ENCODE results near the gene TFF2.

Gene TFF2

DNA sequence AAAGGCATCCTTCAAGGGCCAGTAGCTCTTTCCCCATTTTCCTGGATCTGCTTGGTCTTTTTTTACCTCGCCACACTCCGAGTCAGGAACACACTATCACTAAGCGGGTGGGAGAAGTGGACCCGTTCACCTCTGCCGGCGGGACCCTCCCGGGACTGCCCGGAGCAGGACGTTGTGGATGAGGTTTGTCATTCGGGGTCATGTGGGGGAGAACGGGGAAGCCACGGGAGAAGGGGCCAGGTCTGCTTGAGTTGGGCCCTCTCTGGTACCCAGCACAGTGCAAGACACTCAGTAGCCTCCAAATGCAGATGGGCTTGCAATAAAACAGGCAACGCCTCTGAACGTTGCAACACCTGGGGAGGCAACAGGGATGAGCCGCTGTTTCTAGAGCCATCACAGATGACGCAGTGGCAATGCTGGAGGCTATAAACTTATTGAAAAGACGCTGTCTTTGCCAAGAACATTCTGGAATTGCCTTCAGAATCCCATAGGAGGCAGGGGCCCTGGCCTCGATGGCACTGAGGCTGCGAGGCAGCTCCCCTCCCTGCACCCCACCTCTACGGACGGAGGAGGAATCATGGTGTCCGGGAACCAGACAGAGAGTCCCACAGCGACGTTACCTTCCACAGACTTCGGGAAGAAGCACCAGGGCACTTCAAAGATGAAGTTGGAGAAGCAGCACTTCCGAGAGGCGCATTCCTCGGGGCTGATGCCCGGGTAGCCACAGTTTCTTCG, 3.8 kb downstream of the TFF2 start:
- no peak for DNase-seq (ENCODE audit: low spot score)

DNA sequence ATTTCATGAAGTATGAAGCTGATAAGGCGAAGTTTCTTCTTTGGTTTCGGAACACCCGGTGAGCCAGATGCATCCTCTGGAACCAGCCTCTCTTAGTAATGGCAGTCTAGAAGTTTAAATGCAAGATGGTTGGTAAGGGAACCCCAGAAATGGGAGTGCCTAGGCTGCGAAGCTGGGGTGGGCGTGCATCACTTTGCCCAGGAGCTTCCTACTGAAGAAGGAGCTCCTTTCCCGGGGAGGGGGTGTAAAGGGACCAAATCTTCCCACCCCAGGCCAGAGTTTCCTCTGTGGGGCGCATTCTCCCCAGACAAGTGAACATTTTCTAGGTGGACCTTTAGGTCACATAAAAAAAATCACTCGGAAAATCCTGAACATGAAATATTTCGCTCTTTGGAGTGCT, 4.4 kb downstream of the TFF2 start:
- DNase-seq (ENCODE audit: low spot score), result no peak

DNA sequence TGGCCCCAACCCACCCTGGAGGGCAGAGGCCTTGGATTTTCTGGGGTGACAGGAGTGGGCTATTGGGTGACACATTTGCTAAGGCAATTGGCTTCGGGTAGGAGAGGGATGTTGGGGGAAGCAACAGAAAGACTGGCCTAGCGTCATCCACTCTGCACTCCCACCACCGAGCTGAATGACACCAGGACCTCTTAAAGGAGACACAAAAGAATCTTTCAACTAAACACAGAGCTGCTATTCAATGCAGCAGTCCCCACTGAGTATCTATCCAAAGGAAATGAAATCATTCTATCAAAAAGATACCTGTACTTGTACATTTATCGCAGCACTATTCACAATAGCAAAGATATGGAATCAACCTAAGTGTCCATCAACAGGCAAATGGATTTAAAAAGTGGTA, 6.2 kb downstream of the TFF2 start:
- DNase-seq (ENCODE audit: low spot score), result no peak

DNA sequence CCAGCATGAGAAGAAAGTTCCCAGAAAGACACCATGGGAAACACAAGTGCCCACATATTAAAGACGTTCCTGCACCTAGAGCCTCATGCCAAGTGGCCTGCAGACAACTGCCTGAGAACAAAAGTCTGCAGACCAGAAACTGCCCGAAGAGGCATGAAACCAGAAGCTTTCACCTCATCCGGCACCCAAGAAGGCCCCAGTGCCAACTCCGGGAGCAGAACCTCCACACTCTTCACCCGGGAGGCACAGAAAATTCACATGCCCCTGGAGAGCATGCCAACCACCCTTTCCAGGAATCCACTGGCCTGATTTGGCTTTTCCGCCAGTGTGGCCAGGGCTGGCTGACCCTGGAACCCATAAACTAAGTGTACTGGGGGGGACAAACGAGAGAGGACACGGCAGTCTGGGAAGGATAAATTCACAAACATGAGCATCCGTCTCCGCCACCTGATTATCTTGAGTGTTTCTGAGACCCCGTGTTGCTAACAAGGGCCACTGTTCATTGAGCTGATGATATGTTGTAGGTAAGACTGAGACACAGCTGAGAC, 6.8 kb downstream of the TFF2 start:
- DNase-seq (ENCODE audit: low spot score), result no peak

DNA sequence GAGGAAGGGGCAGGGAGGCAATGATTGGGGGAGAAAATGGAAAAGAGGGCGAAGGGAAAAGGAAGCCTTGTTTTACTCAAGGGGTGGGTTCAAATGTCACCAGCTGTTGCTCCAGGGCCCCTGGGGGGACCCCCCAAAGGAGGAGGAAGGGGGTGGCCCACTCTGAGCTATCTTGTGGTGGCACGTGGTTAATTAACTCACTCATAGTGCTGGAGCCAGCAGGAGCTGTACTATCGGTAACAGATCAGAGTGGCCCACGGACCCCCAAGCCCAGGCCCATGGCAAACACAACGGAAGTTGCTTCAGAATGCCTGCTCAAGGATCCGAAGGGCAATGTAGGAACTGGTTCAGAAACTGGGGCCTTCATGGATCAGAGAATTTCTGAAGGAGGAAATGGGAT, 7.2 kb downstream of the TFF2 start:
- no peak for DNase-seq (ENCODE audit: low spot score)

DNA sequence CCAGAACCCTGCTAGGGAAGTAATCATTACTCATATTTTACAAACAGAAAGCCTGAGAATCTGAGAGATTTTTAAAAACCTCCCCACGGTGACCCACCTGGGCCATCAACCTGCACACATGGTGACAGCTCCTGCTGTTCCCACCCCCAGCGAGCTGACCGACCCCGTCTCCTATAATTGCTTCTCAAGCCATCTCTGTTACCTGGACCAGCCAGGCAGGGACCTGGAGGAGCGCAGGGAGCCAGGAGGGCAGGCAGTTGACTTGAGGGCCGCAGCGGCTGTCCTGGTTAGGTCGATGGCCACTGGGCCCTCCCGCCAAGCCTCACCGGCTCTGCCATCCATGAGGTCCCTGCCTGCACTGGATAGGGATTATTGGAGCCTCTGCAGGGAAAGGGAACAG, 7.7 kb downstream of the TFF2 start:
- no peak for DNase-seq (ENCODE audit: low spot score)

DNA sequence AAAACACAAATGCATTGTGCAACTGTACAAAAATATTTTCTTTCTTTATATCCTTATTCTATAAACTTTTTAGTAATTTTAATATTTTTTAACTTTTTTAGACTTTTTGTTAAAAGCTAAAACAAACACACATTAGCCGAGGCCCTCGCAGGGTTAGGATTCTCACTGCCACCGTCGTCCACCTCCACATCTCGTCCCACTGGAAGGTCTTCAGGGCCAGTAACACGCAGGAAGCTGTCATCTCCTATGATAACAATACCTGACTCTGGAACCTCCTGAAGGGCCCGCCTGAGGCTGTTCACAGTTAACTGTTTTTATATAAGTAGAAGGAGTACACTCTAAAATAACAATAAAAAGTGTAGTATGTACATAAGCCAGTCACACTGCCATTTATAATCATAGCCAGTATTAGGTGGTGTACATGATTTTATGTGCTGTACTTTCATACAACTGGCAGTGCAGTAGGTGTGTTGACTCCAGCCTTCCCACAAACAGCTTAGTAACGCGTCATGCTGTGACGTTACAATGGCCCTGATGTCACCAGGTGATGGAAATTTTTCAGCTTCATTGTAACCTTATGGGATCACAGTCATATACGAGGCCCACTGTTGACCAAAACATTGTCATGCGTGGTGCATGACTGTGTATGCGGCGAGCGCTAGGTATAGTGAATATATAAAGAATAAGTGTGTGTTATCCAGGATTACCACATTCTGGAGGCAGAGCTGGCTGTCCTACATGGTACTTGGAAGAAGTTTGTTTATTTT, 8.8 kb downstream of the TFF2 start:
- no peak for DNase-seq (ENCODE audit: low spot score)

DNA sequence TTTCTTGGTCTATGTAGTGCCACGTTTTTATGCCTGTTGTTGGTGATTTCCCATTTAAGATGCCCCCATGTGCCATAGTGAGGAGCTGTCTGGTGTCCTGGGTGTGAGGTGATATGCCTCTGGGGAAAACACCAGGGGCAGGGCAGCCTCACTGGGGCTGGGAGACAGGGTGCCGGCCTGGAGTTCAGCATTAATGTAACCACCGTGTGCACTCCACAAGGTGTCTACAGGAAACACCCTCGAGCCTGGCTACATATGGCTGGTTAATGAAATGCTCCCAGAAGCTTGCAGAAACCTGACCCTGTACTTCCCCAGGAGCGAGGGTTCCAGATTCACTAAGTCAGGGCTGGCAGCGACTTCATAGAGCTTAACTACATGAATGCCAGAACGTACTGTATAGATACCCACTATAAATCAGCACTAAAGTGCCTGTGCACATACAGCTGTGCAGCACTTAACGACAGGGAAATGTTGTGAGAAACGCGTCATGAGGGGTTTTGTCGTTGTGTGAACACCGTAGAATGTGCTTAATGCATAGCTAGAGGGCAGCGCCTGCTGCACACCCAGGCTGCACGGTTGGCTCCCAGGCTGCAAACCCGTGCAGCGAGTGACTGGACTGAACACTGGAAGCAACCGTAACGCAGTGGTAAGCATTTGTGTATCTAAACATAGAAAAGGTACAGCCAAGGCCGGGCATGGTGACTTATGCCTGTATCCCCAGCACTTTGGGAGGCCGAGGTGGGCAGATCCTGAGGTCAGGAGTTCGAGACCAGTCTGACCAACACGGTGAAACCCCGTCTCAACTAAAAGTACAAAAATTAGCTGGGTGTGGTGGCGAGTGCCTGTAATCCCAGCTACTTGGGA, 10.4 kb downstream of the TFF2 start:
- no peak for DNase-seq (ENCODE audit: low spot score)

DNA sequence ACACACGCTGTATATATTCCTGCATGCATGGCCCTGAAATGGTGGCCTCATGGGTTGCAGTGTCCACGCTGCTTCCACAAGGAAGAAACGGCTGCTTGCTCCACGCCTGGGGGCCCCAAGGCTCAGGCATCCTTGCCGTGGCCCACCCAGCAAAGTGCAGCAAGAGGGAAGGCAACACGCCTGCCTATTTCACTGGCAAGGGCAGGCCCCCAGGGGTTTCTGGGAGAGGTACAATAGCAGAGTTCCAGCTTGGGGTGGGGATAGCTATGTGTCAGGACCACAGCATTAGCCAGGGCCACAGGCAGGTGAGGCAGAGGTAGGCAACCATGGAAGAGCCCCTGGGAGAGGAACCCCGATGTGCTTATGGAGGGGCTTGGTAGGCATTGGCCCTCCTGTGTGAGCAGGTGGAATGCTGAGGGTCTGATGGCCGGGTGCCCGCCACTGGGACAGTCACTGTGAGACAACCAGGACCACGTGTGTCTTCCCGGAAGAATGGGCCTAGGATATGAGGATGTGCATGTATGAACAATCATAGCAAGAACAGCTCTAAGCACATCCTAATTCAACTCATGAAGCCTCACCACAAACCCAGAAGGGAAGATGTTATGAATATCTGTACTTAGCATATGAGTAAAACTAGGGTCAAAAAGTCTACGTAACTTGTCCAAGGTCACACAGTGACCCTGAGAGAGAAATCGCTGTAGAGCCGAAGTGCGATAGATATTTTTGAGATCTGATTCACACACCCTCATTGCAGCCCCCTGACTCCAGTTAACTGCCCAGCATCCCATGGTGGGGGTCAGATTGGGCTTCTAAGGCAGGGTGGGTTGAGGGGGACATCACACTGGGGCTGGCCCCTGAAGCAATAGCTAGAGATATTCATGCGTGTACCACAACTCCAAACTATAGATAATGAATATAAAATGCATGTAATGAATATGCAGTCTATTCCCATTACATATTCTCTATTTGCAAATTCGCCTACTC, 11.8 kb downstream of the TFF2 start:
- no peak for DNase-seq (ENCODE audit: low spot score)

DNA sequence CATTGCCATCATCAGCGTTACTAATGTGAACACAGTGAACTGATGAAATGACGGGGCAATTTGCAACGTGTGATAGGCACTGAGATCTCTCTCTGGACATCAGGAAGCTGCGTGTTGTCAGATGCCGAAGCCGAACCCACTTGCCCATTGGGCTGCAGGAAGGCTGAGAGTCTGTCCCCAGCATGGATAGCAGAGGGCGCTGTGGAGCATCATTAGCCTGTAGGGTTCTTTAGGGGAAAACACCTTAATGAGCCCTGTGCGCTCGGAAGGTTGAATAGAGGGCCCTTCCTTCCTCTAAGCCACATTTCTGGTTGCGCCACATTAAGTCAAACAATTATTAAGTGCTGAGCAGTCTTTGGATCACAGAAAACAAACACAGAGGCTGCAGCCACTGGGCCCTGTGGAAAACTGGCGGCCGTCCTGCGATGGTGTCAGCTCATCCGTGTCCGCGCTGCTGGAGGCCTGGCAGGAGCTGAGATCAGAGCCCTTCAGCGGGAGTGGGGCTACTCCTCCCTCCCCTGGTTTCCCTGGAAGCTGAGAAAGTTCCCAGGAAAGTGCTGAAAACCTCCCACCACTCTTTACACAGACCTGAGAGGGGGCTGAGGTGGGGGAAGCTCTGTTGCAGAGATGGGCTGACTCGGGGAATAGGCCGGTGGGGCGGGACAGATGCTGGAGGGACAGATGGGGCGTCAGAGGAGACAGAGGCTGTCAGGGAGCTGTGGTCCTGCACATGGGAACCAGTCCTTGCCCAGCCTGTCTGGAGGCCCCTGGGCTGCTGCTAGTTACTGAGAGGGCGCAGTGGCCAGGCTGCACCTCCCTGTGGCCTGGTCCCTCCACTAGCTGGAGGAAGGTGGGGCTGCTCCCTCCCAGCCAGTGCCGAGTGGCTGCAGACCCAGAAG, 12.7 kb downstream of the TFF2 start:
- DNase-seq (ENCODE audit: low spot score), result peak; percentile 82

DNA sequence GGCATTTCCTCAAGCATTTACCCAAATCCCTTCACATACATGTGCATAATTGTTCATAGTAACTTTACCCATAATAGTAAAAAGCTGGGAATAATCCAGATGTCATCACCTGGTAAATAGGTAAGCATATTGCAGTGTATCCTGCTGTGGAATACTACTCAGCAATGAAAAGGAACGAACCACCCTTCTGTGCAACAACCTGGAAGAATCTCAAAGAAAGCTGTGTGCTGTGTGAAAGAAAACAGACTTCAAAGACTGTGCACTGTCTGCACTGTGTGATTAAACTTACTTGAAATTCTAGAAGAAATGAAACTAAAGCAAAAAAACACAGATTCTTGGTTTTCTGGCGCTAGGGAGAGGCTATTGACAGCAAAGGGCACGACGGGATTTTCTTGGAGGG, 13.5 kb downstream of the TFF2 start:
- DNase-seq (ENCODE audit: low spot score), result no peak

DNA sequence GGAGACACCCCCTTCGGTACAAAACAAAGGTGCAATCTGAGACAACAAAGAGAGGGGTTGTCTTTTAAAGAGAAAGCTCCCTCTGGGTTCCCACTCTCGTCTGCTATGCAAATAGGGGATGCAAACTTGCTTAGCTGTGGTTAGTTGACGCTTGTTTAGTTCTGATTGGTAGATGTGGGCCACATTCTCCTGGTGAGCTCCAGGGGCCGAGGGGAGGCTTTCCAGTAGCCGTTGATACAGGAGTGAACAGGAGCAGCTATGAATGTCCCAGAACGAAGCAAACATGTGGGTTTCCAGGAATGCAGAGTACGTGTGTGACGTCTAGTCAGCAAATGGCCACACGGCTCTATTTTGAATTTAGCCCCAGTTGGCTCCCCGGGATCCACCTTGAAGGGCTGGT, 14.7 kb downstream of the TFF2 start:
- DNase-seq (ENCODE audit: low spot score), result no peak

DNA sequence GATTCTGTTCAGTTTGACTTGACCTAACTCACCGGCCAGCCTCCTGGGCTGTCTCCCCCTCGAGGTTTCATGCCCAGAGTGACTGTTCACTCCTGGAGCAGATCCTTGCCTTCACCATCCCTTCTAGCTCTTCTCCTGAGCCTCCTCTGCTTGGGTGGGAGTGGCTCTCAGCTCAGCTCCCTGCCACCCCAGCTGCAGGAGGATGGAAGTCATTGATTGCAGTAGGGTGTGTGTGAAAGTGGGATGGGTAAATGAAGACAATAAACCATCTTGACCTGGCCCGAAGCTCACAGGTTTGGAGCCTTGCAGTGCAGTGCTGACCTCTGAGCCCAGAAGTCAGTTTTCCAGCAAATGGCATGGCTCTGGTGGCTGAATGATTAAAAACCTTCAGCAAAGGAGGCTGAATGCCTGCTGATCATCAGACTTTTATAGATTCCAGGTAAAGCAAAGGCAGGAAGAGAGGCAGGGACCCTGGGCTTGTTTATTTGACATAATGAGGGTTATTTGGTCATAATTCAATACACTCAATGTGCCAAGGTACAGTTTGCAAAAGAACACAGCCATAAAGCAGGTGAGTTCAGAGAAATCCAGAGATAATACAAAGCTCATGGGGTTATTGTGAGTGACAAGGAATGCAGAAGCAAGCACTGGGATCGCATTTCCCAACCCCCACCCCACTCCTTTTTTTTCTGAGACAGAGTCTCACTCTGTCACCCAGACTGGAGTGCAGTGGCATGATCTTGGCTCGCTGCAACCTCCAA, 18.1 kb downstream of the TFF2 start:
- DNase-seq (ENCODE audit: low spot score), result no peak

DNA sequence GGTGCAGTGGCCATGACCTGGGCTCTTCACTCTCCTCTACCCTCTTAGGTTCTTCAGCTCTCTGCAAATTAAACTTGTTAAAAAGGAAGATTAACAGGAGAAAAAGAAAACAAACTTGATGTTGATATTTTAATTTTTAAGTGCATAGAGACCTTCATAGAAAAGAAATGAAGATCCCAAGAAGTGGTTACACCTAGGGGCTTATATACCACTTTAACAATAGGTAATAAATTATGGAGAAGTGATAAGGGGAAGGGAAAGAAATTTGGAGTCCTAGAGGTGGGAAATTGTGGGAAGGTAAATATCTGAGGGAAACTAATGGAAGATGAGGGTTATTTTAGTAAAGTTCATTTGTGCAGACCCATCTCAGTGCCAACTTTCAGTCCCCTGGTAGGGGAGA, 19.1 kb downstream of the TFF2 start:
- DNase-seq (ENCODE audit: low spot score), result no peak

DNA sequence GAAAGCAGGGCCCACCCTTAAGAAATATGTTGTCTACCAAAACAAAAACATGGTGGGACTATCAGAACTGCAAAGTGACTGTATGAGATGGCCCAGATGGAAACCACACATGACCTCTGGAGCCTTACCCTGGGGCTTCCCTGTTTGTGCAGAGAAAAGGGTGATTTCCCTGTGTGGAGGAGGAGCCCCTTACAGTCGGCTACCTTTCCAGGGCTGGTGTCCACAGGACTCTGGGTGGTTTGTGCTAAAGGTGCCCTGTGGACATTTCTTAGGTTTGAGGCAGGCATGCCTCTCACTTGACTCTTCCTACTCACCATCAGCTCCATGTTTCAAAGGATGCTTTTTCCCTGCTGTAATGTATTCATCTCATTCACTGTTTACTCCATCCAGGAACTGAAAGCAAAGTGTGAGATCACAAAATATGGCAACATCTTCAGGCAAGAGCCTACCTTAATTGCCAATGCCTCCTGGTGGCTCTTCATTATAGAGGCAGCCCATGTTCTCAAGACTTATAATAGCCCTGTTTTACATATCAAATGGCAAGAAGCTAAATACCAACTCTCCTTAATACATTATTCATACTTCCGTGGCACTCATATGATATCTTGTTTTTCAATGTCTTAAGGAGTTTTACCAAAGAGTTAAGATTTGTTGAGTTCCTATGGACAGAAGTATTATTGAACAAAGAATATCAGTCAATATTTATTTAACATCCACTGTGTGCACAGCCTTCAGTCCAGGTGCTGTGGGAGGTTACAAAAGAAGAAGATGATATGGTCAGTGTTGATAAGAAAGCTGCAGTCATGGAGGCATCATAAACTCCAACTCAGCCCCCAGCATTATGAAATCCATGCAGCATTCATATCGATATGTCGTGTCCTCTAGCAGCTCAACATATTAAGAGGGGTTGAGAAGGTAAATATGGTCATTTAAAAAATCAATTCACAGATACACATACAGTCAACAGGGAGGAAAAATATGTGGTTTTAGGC, 20.1 kb downstream of the TFF2 start:
- DNase-seq (ENCODE audit: low spot score), result no peak

DNA sequence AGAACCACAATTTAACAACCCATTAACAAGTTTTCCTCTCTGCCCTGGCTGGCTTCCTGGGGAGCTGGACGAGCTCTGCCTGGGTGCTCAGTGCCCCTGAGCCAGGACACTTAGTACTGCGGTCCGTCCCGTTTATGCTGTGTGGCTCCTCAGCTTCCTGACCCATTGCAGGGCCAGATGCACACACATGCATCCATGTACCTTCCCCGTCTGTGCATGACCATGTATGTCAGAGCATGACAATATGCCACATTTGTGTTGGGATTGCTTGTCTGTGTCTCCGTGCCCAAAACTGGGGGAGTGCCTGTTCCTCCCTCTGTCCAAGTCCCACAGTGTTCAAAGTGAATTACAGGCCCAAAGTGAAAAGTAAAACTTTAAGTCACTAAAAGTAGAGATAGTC, 25.9 kb downstream of the TFF2 start:
- no peak for DNase-seq (ENCODE audit: low spot score)

DNA sequence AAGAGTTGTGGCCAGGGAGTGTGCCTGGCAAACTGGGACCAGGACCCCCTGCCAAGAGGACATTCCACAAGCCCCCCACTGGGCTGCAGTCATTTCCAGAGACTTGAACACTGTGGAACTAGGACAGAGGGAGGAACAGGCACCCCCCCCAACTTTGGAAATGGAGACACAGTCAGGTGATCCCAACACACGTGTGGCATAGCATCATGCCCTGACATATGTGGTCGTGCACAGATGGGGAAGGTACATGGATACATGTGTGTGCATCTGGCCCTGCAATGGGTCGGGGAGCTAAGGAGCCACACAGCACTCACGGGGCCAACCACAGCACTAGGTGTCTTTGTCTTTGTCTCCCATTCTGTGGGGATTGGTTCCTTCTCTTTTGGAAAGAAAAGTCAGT, 28.9 kb downstream of the TFF2 start:
- no peak for DNase-seq (ENCODE audit: low spot score)

DNA sequence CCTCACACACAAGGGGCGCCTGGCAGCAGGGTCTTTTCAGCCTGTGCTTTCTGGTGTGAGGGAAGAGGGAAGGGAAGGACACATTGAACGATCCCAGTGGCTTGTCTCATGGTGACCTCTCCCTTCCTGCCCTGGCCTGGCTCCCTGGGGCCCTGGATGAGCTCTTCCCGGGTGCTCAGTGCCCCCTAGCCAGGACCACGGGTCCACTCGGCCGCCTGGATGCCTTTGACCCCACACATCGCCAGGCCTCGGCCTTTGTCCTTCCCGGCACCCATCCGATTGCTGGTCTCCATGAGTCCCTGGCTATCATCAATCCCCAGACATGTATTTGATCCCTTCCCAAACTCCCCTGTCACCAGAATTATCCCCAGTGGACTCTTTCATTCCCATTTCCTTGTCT, 29.6 kb downstream of the TFF2 start:
- no peak for DNase-seq (ENCODE audit: low spot score)

Measured in cerebellar cortex (tissue), 1 donor.